Esophagus squamous epithelium (tissue), 5 donors: ENCODE data around the gene TNS1. TPM values are rescaled to one million over a fixed set of nuclear protein-coding genes. Genes with fewer than 3 reads are reported as not detected.
"Not testable (repeated sequence)": the region's sequence is repeated elsewhere in the genome, so short reads cannot be mapped to it uniquely, and the experiment has no call there.

ENCODE experiments used
- DNase-seq: peaks from one replicate; lab custom pipeline; 2025; lab: John Stamatoyannopoulos, UW
- H3K27ac ChIP-seq, 4 donors: fragments of 200-600 bp; sonication (generic); one replicate each; pipeline ENCODE4 v1.5.1; 2016 to 2019; ENCODE audit warnings: mild to moderate bottlenecking in 1 of 4
- H3K27me3 ChIP-seq, 4 donors: fragments of 200-600 bp; sonication (generic); 1 replicate in 3 of 4; 2 replicates in 1 of 4; pipeline versions ENCODE4 v1.5.1 to v1.6.0; 2017 to 2021; ENCODE audit warnings: antibody characterized with exemption in 1 of 4
- H3K36me3 ChIP-seq, 3 donors: fragments of 200-600 bp; sonication (generic); one replicate each; pipeline ENCODE4 v1.5.1; 2016 to 2019
- H3K4me1 ChIP-seq, 3 donors: fragments of 200-600 bp; sonication (generic); one replicate each; pipeline ENCODE4 v1.5.1; 2017 to 2019
- H3K4me3 ChIP-seq, 4 donors: fragments of 200-600 bp; sonication (generic); 1 replicate in 3 of 4; 2 replicates in 1 of 4; pipeline ENCODE4 v1.5.1; 2016 to 2019; ENCODE audit warnings: mild to moderate bottlenecking in 2 of 4, moderate library complexity in 1 of 4
- H3K9me3 ChIP-seq, 3 donors: fragments of 200-600 bp; sonication (generic); one replicate each; pipeline ENCODE4 v1.5.1; 2016 to 2019
- CTCF ChIP-seq, 6 experiments: fragments of 450-650 bp in 4 of 6; fragments of 200-600 bp in 2 of 6; sonication (generic) in 2 of 6; IDR thresholded peaks; one replicate each; pipeline ENCODE4 v1.5.1; 2016 to 2019; ENCODE audit warnings: antibody characterized with exemption in 6 of 6, mild to moderate bottlenecking in 4 of 6, moderate library complexity in 4 of 6
- POLR2A ChIP-seq, 4 donors: fragments of 450-650 bp; IDR thresholded peaks; one replicate each; pipeline ENCODE4 v1.6.1; 2017; ENCODE audit warnings: antibody characterized with exemption in 4 of 4, mild to moderate bottlenecking in 4 of 4, moderate library complexity in 3 of 4
- WGBS, 2 donors: methylation state at CpG; one replicate each; pipeline ENCODE4 v1.1.5; 2018; 5-methylcytosine and 5-hydroxymethylcytosine counted together
- intact Hi-C: fragments of 100-400 bp; cut with DNase I; formaldehyde crosslinking; loops from one replicate; pipeline ENCODE4 v1.15.0; 2022
- total RNA-seq, 4 donors: library from RNA; depleted of rRNA; stranded (reverse); fragments of >200 nt; gene quantifications; one replicate each; pipeline ENCODE4 v1.1.0, GENCODE V29; 2016
- donor health status: DM: yes; HTN: yes; CAD: no.

TNS1 gene
- total RNA-seq, 4 donors from 2014 or later = 34.7 to 201 (median 59.2) TPM

DNA sequence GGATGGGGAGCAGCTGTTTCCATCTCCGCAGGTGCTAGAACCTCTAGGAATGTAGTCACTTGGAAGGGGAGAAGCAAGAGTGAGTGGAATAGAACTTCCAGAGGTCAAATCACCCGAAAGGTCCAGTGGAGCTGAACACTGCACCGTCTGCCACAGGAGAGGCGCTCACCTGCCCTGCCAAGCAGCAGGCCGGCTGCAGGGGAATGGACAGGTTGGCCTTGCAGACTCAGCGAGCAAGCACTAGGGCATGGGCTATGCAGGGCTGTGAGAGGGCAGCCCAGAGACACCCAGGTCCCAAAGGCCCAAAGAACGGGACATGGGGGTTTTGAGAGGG, 214.2 kb downstream of the TNS1 start:
- no peak for DNase-seq

GRCh38 chr2:217787160-217787877, 215.5 kb downstream of the TNS1 start:
- Histone ChIP-seq H3K27me3 (no peaks in the 10 kb centered on the region), H3K4me1 (peaks cover 0 to 29% (median 11%) of the 10 kb centered on the region in 3 donors), H3K9me3 (peaks cover 0 to 7% (median 0%) of the 10 kb centered on the region in 3 donors), H3K27ac (no peak overlapping the region), H3K4me3 (no peak overlapping the region), H3K36me3 (peaks cover 0 to 11% (median 0%) of the 10 kb centered on the region in 3 donors)
- WGBS, 2 donors = 80 to 81% methylated on average over 1 to 4 of the region's 37 CpGs
- DNase-seq = no peak
- intact Hi-C loops = loop anchor here (5.0 to 10.0 kb wide), 3 partner anchors 100 to 277 kb away; partner anchors contain the start of gene RUFY4
- TF ChIP-seq CTCF (IDR thresholded peaks at IDR 0.05) (no peak), POLR2A (IDR thresholded peaks at IDR 0.05) (no peak)

More for the DNA sequence above, 214.2 kb downstream of the TNS1 start:
- TF ChIP-seq POLR2A (IDR thresholded peaks at IDR 0.05) (no peak), CTCF (IDR thresholded peaks at IDR 0.05) (no peak)
- no peaks in the 10 kb centered on the region for H3K27me3 ChIP-seq
- H3K36me3 ChIP-seq = peaks cover 0 to 11% (median 0%) of the 10 kb centered on the region in 3 donors
- no peak overlapping the region for H3K27ac ChIP-seq
- 87 to 100% methylated on average over 1 to 4 of the region's 7 CpGs for WGBS, 2 donors
- H3K4me1 ChIP-seq = peaks cover 0 to 29% (median 11%) of the 10 kb centered on the region in 3 donors
- intact Hi-C loops = loop anchor here (5.0 to 10.0 kb wide), 3 partner anchors 99 to 276 kb away; partner anchors contain the start of gene RUFY4
- H3K4me3 ChIP-seq = no peak overlapping the region
- no peaks in the 10 kb centered on the region for H3K9me3 ChIP-seq

DNA sequence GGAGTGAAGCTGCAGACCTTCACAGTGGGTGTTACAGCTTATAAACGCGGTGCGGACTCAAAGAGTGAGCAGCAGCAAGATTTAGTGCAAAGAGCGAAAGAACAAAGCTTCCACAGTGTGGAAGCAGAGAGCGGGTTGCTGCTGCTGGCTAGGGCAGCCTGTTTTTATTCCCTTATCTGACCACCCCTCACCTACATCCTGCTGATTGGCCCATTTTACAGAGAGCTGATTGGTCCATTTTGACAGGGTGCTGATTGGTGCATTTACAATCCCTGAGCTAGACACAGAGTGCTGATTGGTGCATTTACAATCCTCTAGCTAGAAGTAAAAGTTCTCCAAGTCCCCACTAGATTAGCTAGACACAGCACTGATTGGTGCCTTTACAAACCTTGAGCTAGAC, 216.2 kb downstream of the TNS1 start:
- intact Hi-C loops = loop anchor here (5.0 to 10.0 kb wide), 3 partner anchors 101 to 278 kb away; partner anchors contain the start of gene RUFY4
- Histone ChIP-seq H3K36me3 (peaks cover 0 to 11% (median 0%) of the 10 kb centered on the region in 3 donors), H3K4me1 (peaks cover 0 to 29% (median 11%) of the 10 kb centered on the region in 3 donors)
- not testable (repeated sequence) for H3K27me3 ChIP-seq, DNase-seq, H3K27ac ChIP-seq, H3K9me3 ChIP-seq, H3K4me3 ChIP-seq
- 92 to 98% methylated on average over 2 to 5 of the region's 5 CpGs for WGBS, 2 donors

- Histone ChIP-seq H3K9me3 (peaks cover 0 to 7% (median 0%) of the 10 kb centered on the region in 3 donors), H3K36me3 (peaks cover 0 to 11% (median 0%) of the 10 kb centered on the region in 3 donors), H3K4me1 (peaks cover 0 to 23% (median 8%) of the 10 kb centered on the region in 3 donors), H3K4me3 (no peak overlapping the region), H3K27me3 (no peaks in the 10 kb centered on the region), H3K27ac (peak overlapping the region in 1 of 4 donors; percentile 49)
- no peak for DNase-seq
- intact Hi-C loops = loop anchor here (5.0 to 10.0 kb wide), 3 partner anchors 102 to 279 kb away; partner anchors contain the start of gene RUFY4
- TF ChIP-seq POLR2A (IDR thresholded peaks at IDR 0.05) (no peak), CTCF (IDR thresholded peaks at IDR 0.05) (peak; percentile 92 to 97 (median 94))
- 13 to 16% methylated on average over 6 to 8 of the region's 10 CpGs for WGBS, 2 donors
Measured at GRCh38 chr2:217785544-217786045, 217.2 kb downstream of the TNS1 start.

GRCh38 chr2:217784996-217785543, 217.7 kb downstream of the TNS1 start:
- peaks cover 0 to 7% (median 0%) of the 10 kb centered on the region in 3 donors for H3K9me3 ChIP-seq
- no peak overlapping the region for H3K4me3 ChIP-seq
- intact Hi-C loops = loop anchor here (5.0 to 10.0 kb wide), 3 partner anchors 102 to 280 kb away; partner anchors contain the start of gene RUFY4
- H3K27me3 ChIP-seq = no peaks in the 10 kb centered on the region
- peaks cover 0 to 18% (median 5%) of the 10 kb centered on the region in 3 donors for H3K4me1 ChIP-seq
- TF ChIP-seq POLR2A (IDR thresholded peaks at IDR 0.05) (no peak), CTCF (IDR thresholded peaks at IDR 0.05) (no peak)
- peaks cover 0 to 11% (median 0%) of the 10 kb centered on the region in 3 donors for H3K36me3 ChIP-seq
- no peak for DNase-seq
- H3K27ac ChIP-seq = peak overlapping the region in 1 of 4 donors; percentile 49
- 64 to 70% methylated on average over 11 to 12 of the region's 14 CpGs for WGBS, 2 donors
